Measurements from ENCODE around the gene GPR153. TPM values are rescaled to one million over a fixed set of nuclear protein-coding genes. Genes with fewer than 3 reads are reported as not detected.

Gene GPR153
- total and polyA plus RNA-seq, 7 donors, result 0.49 to 3.5 (median 2.2) TPM

DNA sequence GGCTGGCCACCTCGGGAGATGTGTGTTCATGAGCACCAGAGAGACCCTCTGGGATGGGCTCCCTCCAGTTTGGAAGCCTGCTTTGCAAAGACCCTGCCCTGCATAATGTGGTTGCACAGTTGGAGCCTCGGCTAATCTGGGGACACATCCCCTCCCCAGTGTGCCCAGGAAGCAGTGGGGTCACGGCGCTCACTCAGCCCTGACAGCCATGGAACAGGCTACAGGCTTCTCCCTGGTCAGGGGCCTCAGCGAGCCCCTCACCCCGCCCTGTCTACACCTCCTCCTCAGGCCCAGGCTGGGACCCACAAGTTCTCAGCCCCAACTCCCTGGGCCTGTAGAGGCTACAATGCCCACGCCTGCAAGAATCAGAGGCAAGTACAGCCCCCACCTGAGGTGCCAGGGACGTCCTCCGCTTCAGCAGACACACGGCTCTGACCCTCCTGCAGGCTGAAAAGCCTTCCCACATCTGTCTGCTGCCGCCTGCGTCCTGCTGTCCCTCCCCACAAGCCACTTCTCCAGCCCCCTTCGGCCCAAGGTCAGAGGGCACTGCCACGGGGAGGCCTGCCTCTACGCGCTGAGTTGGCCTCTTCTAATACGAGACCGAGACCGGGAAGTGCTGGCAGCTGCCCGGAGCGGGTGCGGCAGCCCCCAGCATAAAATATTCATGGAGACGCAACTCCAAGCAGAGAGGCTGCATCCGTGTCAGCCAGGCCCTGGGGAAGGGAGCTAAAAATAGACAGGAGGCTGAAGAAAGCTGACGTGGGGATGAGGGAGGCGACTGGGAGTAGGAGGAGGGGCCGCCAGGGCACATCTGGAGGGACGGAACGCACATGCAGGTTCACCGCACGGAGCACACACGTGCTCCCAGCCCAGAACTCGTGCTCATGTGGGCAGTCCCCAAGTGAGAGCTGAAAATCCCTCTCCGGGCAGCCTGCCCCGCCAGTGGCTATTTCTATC, 15.2 kb upstream of the GPR153 start:
- peak overlapping the region; percentile 55 for H3K27ac ChIP-seq
- TF ChIP-seq, protein P1, sequence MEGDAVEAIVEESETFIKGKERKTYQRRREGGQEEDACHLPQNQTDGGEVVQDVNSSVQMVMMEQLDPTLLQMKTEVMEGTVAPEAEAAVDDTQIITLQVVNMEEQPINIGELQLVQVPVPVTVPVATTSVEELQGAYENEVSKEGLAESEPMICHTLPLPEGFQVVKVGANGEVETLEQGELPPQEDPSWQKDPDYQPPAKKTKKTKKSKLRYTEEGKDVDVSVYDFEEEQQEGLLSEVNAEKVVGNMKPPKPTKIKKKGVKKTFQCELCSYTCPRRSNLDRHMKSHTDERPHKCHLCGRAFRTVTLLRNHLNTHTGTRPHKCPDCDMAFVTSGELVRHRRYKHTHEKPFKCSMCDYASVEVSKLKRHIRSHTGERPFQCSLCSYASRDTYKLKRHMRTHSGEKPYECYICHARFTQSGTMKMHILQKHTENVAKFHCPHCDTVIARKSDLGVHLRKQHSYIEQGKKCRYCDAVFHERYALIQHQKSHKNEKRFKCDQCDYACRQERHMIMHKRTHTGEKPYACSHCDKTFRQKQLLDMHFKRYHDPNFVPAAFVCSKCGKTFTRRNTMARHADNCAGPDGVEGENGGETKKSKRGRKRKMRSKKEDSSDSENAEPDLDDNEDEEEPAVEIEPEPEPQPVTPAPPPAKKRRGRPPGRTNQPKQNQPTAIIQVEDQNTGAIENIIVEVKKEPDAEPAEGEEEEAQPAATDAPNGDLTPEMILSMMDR (IDR thresholded peaks at IDR 0.05), result no peak
- H3K36me3 ChIP-seq (ENCODE audit: insufficient read depth in 1 of 2, low read depth in 1 of 2), result no peaks in the 10 kb centered on the region
- peaks cover 11% of the 10 kb centered on the region for H3K4me1 ChIP-seq
- no peaks in the 10 kb centered on the region for H3K9me3 ChIP-seq
- no peaks in the 10 kb centered on the region for H3K27me3 ChIP-seq (ENCODE audit: insufficient read depth in 3 of 3, low read length in 2 of 3)
- peak; percentile 78 to 96 (median 87) for ATAC-seq
- DNase-seq, result peak; percentile 60 to 86
- H3K4me3 ChIP-seq, result peak overlapping the region; percentile 22
- intact Hi-C loops (cut with DNase I), result no loop called here
- 31 to 33% (median 33%) methylated on average over 35 of the region's 35 CpGs for WGBS, 3 donors

DNA sequence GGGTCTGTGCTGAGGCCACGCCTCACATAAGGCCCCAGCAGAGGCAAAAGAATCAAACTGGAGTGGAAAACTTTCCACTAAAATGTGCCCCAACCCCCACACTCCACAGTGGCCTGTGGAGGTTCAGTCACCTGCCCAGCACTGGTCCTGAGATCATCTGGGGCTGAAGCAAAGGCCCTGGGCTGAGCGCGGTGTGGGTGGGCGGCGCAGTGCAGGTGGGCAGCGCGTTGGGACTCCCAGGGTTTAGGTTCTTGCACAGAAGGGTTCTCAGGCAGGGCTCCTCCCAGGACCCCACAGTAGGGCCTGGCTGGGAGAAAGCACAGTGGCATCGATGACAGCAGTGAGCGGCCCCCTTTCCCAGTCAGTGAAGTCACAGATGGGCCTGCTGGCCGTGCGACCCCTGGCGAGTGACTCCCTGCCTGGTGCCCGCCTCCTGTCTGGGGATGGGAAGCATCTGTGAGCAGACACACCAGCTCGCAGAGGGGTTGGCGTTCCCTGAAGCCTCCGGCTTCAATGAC, 13.8 kb upstream of the GPR153 start:
- DNase-seq, result no peak
- intact Hi-C loops (cut with DNase I), result no loop called here
- TF ChIP-seq, protein P1 (IDR thresholded peaks at IDR 0.05), result no peak
- Histone ChIP-seq H3K9me3 (no peaks in the 10 kb centered on the region), H3K4me1 (peaks cover 11% of the 10 kb centered on the region), H3K36me3 (ENCODE audit: insufficient read depth in 1 of 2, low read depth in 1 of 2) (no peaks in the 10 kb centered on the region), H3K4me3 (no peak overlapping the region), H3K27ac (no peak overlapping the region), H3K27me3 (ENCODE audit: insufficient read depth in 3 of 3, low read length in 2 of 3) (no peaks in the 10 kb centered on the region)
- no peak for ATAC-seq
- WGBS, 3 donors, result 95 to 96% (median 96%) methylated on average over 16 of the region's 16 CpGs

- 98 to 99% (median 98%) methylated on average over 11 of the region's 11 CpGs for WGBS, 3 donors
- Histone ChIP-seq H3K27ac (no peak overlapping the region), H3K36me3 (ENCODE audit: insufficient read depth in 1 of 2, low read depth in 1 of 2) (no peaks in the 10 kb centered on the region), H3K9me3 (no peaks in the 10 kb centered on the region), H3K4me1 (peaks cover 11% of the 10 kb centered on the region), H3K4me3 (no peak overlapping the region), H3K27me3 (ENCODE audit: insufficient read depth in 3 of 3, low read length in 2 of 3) (no peaks in the 10 kb centered on the region)
- TF ChIP-seq, protein P1 (IDR thresholded peaks at IDR 0.05), result no peak
- DNase-seq, result no peak
- intact Hi-C loops (cut with DNase I), result no loop called here
- ATAC-seq, result no peak
These were observed 13.2 kb upstream of the GPR153 start for GRCh38 chr1:6274102-6274501.

DNA sequence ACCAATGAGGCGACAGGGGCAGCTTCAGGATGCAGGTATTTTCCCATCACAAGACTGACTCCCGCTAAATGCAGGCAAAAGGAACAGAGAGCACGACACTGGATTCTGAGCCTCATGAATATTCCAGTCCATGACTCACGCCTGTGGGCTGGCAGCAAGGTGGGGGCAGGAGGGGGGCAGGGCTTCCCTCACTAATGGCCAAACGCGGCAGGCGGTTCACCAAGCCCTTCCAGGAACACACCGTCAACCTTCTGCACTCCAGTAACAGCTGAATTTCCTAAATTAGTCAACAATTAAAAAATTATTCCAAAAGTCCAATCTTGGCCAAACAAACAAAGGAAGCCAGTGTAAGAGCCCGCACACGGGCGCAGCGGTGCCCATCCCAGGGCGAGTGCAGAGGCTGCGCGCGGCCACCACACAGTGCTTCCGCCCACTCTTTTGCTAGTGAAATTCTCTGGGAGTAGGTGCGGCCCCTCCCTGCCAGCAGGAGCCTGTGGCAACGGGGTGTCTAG, 12.5 kb upstream of the GPR153 start:
- intact Hi-C loops (cut with DNase I), result no loop called here
- 87 to 93% (median 91%) methylated on average over 19 of the region's 19 CpGs for WGBS, 3 donors
- no peak for DNase-seq
- ATAC-seq, result no peak
- H3K36me3 ChIP-seq (ENCODE audit: insufficient read depth in 1 of 2, low read depth in 1 of 2), result no peaks in the 10 kb centered on the region
- no peaks in the 10 kb centered on the region for H3K27me3 ChIP-seq (ENCODE audit: insufficient read depth in 3 of 3, low read length in 2 of 3)
- TF ChIP-seq, protein P1 (IDR thresholded peaks at IDR 0.05), result no peak
- no peaks in the 10 kb centered on the region for H3K9me3 ChIP-seq
- no peak overlapping the region for H3K27ac ChIP-seq
- peaks cover 11% of the 10 kb centered on the region for H3K4me1 ChIP-seq
- H3K4me3 ChIP-seq, result no peak overlapping the region

Data from psoas muscle (tissue), 8 donors.